ENCODE data around the gene LRRC3C.

Gene LRRC3C

GRCh38 chr17:39927101-39927928, at the start of gene LRRC3C, which contains the start of gene ORMDL3 (continued):
- TF ChIP-seq CTCF (tag by site-specific recombination; IDR thresholded peaks at IDR 0.05) (0 out of 2 replicates have a peak, but pooled peaks have one; percentile 11), ZEB2 (tag by site-specific recombination; IDR thresholded peaks at IDR 0.05) (peak; percentile 96), ZNF600 (tag by site-specific recombination; IDR thresholded peaks at IDR 0.05) (peak; percentile 77; the same call in 1 of the 2 replicates), ZNF341 (tag by site-specific recombination; IDR thresholded peaks at IDR 0.05; ENCODE audit: low read depth) (peak; percentile 99), YY1 (tag by site-specific recombination; IDR thresholded peaks at IDR 0.05) (peak; percentile 61), KLF1 (tag by site-specific recombination; IDR thresholded peaks at IDR 0.05) (peak; percentile 65), RBAK (tag by site-specific recombination; IDR thresholded peaks at IDR 0.05) (no peak), OVOL3 (tag by site-specific recombination; IDR thresholded peaks at IDR 0.05) (no peak), ZNF394 (tag by site-specific recombination; IDR thresholded peaks at IDR 0.05; ENCODE audit: borderline replicate concordance) (peak; percentile 50; the same call in 1 of the 2 replicates), KLF9 (tag by site-specific recombination; IDR thresholded peaks at IDR 0.05; ENCODE audit: low read depth) (peak; percentile 45; the same call in 1 of the 2 replicates), ZBTB17 (tag by site-specific recombination; IDR thresholded peaks at IDR 0.05) (peak; percentile 95), ZNF580 (tag by site-specific recombination; IDR thresholded peaks at IDR 0.05) (0 out of 2 replicates have a peak, but pooled peaks have one; percentile 42), ZNF335 (tag by site-specific recombination; conservative IDR thresholded peaks at IDR 0.05) (peak; percentile 100), ZNF211 (tag by site-specific recombination; IDR thresholded peaks at IDR 0.05; ENCODE audit: low read depth) (no peak), ZNF366 (tag by site-specific recombination; conservative IDR thresholded peaks at IDR 0.05) (no peak), ZNF692 (tag by site-specific recombination; IDR thresholded peaks at IDR 0.05) (no peak; the same call in 1 of the 2 replicates), ZFHX2 (tag by site-specific recombination; conservative IDR thresholded peaks at IDR 0.05) (peak; percentile 88), YY2 (tag by site-specific recombination; IDR thresholded peaks at IDR 0.05) (peak; percentile 76), ZNF629 (tag by site-specific recombination; IDR thresholded peaks at IDR 0.05) (peak; percentile 98), KLF8 (tag by site-specific recombination; IDR thresholded peaks at IDR 0.05) (peak; percentile 73), SP2 (tag by site-specific recombination; IDR thresholded peaks at IDR 0.05) (peak; percentile 54), EGR2 (tag by site-specific recombination; IDR thresholded peaks at IDR 0.05; ENCODE audit: low read depth) (peak; percentile 89), ZBTB21 (tag by site-specific recombination; IDR thresholded peaks at IDR 0.05) (peak; percentile 97), ZNF76 (tag by site-specific recombination; IDR thresholded peaks at IDR 0.05; ENCODE audit: borderline replicate concordance, low read depth) (peak; percentile 99), ZBTB48 (tag by site-specific recombination; IDR thresholded peaks at IDR 0.05) (peak; percentile 30; the same call in 1 of the 2 replicates)
- TF ChIP-seq, protein P1, sequence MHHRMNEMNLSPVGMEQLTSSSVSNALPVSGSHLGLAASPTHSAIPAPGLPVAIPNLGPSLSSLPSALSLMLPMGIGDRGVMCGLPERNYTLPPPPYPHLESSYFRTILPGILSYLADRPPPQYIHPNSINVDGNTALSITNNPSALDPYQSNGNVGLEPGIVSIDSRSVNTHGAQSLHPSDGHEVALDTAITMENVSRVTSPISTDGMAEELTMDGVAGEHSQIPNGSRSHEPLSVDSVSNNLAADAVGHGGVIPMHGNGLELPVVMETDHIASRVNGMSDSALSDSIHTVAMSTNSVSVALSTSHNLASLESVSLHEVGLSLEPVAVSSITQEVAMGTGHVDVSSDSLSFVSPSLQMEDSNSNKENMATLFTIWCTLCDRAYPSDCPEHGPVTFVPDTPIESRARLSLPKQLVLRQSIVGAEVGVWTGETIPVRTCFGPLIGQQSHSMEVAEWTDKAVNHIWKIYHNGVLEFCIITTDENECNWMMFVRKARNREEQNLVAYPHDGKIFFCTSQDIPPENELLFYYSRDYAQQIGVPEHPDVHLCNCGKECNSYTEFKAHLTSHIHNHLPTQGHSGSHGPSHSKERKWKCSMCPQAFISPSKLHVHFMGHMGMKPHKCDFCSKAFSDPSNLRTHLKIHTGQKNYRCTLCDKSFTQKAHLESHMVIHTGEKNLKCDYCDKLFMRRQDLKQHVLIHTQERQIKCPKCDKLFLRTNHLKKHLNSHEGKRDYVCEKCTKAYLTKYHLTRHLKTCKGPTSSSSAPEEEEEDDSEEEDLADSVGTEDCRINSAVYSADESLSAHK (tag by site-specific recombination; IDR thresholded peaks at IDR 0.05), result 0 out of 2 replicates have a peak, but pooled peaks have one; percentile 7
- TF ChIP-seq, protein P2, sequence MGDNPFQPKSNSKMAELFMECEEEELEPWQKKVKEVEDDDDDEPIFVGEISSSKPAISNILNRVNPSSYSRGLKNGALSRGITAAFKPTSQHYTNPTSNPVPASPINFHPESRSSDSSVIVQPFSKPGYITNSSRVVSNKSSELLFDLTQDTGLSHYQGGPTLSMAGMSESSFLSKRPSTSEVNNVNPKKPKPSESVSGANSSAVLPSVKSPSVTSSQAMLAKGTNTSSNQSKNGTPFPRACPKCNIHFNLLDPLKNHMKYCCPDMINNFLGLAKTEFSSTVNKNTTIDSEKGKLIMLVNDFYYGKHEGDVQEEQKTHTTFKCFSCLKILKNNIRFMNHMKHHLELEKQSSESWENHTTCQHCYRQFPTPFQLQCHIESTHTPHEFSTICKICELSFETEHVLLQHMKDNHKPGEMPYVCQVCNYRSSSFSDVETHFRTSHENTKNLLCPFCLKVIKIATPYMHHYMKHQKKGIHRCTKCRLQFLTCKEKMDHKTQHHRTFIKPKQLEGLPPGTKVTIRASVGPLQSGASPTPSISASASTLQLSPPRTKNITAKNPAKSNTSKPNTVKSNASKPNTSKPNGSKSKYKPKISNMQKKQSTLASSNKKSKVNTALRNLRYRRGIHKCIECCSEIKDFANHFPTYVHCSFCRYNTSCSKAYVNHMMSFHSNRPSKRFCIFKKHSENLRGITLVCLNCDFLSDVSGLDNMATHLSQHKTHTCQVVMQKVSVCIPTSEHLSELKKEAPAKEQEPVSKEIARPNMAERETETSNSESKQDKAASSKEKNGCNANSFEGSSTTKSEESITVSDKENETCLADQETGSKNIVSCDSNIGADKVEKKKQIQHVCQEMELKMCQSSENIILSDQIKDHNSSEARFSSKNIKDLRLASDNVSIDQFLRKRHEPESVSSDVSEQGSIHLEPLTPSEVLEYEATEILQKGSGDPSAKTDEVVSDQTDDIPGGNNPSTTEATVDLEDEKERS (tag by site-specific recombination; IDR thresholded peaks at IDR 0.05), result no peak
- TF ChIP-seq, protein P3, sequence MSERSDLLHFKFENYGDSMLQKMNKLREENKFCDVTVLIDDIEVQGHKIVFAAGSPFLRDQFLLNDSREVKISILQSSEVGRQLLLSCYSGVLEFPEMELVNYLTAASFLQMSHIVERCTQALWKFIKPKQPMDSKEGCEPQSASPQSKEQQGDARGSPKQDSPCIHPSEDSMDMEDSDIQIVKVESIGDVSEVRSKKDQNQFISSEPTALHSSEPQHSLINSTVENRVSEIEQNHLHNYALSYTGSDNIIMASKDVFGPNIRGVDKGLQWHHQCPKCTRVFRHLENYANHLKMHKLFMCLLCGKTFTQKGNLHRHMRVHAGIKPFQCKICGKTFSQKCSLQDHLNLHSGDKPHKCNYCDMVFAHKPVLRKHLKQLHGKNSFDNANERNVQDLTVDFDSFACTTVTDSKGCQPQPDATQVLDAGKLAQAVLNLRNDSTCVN (tag by site-specific recombination; optimal IDR thresholded peaks at IDR 0.05), result peak; percentile 50
